A673 (cell line): ENCODE measurements around the gene COQ10A. TPM values are rescaled to one million over a fixed set of nuclear protein-coding genes. Genes with fewer than 3 reads are reported as not detected.

Source experiments
- BruUV-seq: library from RNA; stranded (reverse); fragments of 400-500 nt; replicated peaks from 2 replicates; lab custom pipeline; 2021; lab: Mats Ljungman, UMichigan
- CTCF ChIA-PET: fragments of 300-600 bp; sonication (Branson Sonifier 250); formaldehyde crosslinking; loops from one replicate; lab custom pipeline; 2022; ENCODE audit warnings: antibody characterized with exemption; lab: Charles Lee
- POLR2A ChIA-PET: fragments of 300-600 bp; sonication (Branson Sonifier 250); formaldehyde crosslinking; loops from one replicate; lab custom pipeline; 2022; ENCODE audit warnings: antibody characterized with exemption; ENCODE audit not compliant: low non-redundant PET; lab: Charles Lee
- DNase-seq: peaks from one replicate; pipeline ENCODE4 v3.0.0-alpha.2; 2015; ENCODE audit warnings: low spot score
- H3K27ac ChIP-seq: fragments of 200-600 bp; sonication (generic); 2 replicates; pipeline ENCODE4 v1.5.1; 2016; ENCODE audit warnings: mixed run types, low read depth, mild to moderate bottlenecking, mixed read lengths, antibody characterized with exemption, low read length; ENCODE audit not compliant: poor library complexity, severe bottlenecking
- H3K27me3 ChIP-seq: fragments of 200-600 bp; sonication (generic); replicated peaks from 2 replicates; pipeline ENCODE4 v1.6.1; 2017; ENCODE audit warnings: mixed run types, low read depth, mild to moderate bottlenecking, mixed read lengths, antibody characterized with exemption, low read length; ENCODE audit not compliant: insufficient read depth, poor library complexity
- H3K36me3 ChIP-seq: fragments of 200-600 bp; sonication (generic); 2 replicates; pipeline ENCODE4 v1.6.1; 2016; ENCODE audit warnings: mixed run types, mild to moderate bottlenecking, mixed read lengths, antibody characterized with exemption, low read length; ENCODE audit not compliant: insufficient read depth, poor library complexity, severe bottlenecking
- H3K4me1 ChIP-seq: fragments of 200-600 bp; sonication (generic); 2 replicates; pipeline ENCODE4 v1.6.1; 2017; ENCODE audit warnings: mixed run types, mild to moderate bottlenecking, mixed read lengths, antibody characterized with exemption, low read length; ENCODE audit not compliant: insufficient read depth, poor library complexity, severe bottlenecking
- H3K4me3 ChIP-seq: fragments of 200-600 bp; sonication (generic); 2 replicates; pipeline ENCODE4 v1.5.1; 2016; ENCODE audit warnings: low read depth, mixed run types, mild to moderate bottlenecking, mixed read lengths, low read length; ENCODE audit not compliant: poor library complexity, severe bottlenecking
- H3K9me3 ChIP-seq: fragments of 200-600 bp; sonication (generic); 2 replicates; pipeline ENCODE4 v1.6.1; 2016; ENCODE audit warnings: mixed run types, low read depth, mild to moderate bottlenecking, mixed read lengths, antibody characterized with exemption, low read length; ENCODE audit not compliant: poor library complexity, severe bottlenecking
- CTCF ChIP-seq: fragments of 300-800, 200-600 bp; sonication (generic); conservative IDR thresholded peaks from 2 replicates; pipeline ENCODE4 v1.5.1; 2017; ENCODE audit warnings: low read depth, mild to moderate bottlenecking, antibody characterized with exemption, low read length, moderate library complexity, mixed read lengths
- EZH2 ChIP-seq: fragments of 200-600 bp; sonication (generic); IDR thresholded peaks from 2 replicates; pipeline ENCODE4 v1.6.1; 2017; ENCODE audit warnings: borderline replicate concordance, low read depth, mild to moderate bottlenecking, mixed read lengths, antibody characterized with exemption, low read length; ENCODE audit not compliant: poor library complexity, severe bottlenecking
- intact Hi-C: fragments of 100-400 bp; cut with micrococcal nuclease; formaldehyde crosslinking; loops from one replicate; pipeline ENCODE4 v1.10.0; 2022; ENCODE audit not compliant: unreplicated experiment
- total RNA-seq: library from RNA; stranded (reverse); gene quantifications from 2 replicates; pipeline ENCODE4 v1.2.3, GENCODE V29; 2021

The COQ10A gene
- total RNA-seq, 1 experiment from 2014 or later, result 13.6 TPM

GRCh38 chr12:56311003-56311402 is 44.3 kb downstream of the COQ10A start:
- TF ChIP-seq EZH2, result no peak
- TF ChIP-seq CTCF, result no peak
- POLR2A ChIA-PET, result no interaction called here
- H3K9me3 ChIP-seq, result no peaks in the 10 kb centered on the region
- CTCF ChIA-PET, result no interaction called here
- peaks cover 8% of the 10 kb centered on the region for H3K4me1 ChIP-seq
- TSS peak; percentile 4 for BruUV-seq
- intact Hi-C loops, result no loop called here
- no peaks in the 10 kb centered on the region for H3K27me3 ChIP-seq
- no peak overlapping the region for H3K27ac ChIP-seq
- DNase-seq, result no peak
- H3K36me3 ChIP-seq, result peaks cover 27% of the 10 kb centered on the region
- H3K4me3 ChIP-seq, result no peak overlapping the region

GRCh38 chr12:56315249-56315621 is 48.5 kb downstream of the COQ10A start:
- intact Hi-C loops, result loop anchor here (5.0 kb wide), 1 partner anchor 147 kb away; no protein-coding TSS in a partner anchor
- peak overlapping the region; percentile 93 for H3K27ac ChIP-seq
- BruUV-seq, result TSS peak; percentile 61
- peaks cover 8% of the 10 kb centered on the region for H3K4me1 ChIP-seq
- CTCF ChIA-PET, result interaction anchor here (0.8 to 1.4 kb wide), 4 partner anchors 44 to 321 kb away, joined by 3 to 14 read pairs (median 4); partner anchors contain the start of gene STAT2
- no peak for TF ChIP-seq CTCF
- no peak for TF ChIP-seq EZH2
- peaks cover 30% of the 10 kb centered on the region for H3K36me3 ChIP-seq
- peak overlapping the region; percentile 70 for H3K4me3 ChIP-seq
- H3K9me3 ChIP-seq, result no peaks in the 10 kb centered on the region
- POLR2A ChIA-PET, result interaction anchor here (0.6 to 1.0 kb wide), 3 partner anchors 44 to 166 kb away, joined by 4 to 8 read pairs (median 7); partner anchors contain the start of gene STAT2
- no peaks in the 10 kb centered on the region for H3K27me3 ChIP-seq
- DNase-seq, result peak; percentile 15

GRCh38 chr12:56315622-56316473 is 49.1 kb downstream of the COQ10A start, which contains the start of gene CNPY2:
TSS of gene CNPY2 (minus strand) at chr12:56315988. CDS start at chr12:56315217, 771 bp downstream.
- peak; percentile 98 for DNase-seq
- TF ChIP-seq CTCF, result no peak
- TF ChIP-seq EZH2, result no peak
- H3K4me3 ChIP-seq, result peak within 1 kb of the TSS; percentile 70
- no TSS peak for BruUV-seq
- H3K4me1 ChIP-seq, result peaks cover 8% of the 10 kb centered on the region
- POLR2A ChIA-PET, result interaction anchor here (0.6 to 1.0 kb wide), 3 partner anchors 44 to 165 kb away, joined by 4 to 8 read pairs (median 7); partner anchors contain the start of gene STAT2
- peak within 1 kb of the TSS; percentile 93 for H3K27ac ChIP-seq
- CTCF ChIA-PET, result interaction anchor here (0.8 to 1.4 kb wide), 5 partner anchors 44 to 321 kb away, joined by 3 to 14 read pairs (median 4); partner anchors contain the start of genes COQ10A and STAT2
- peaks cover 24% of the 10 kb centered on the region for H3K36me3 ChIP-seq
- H3K9me3 ChIP-seq, result no peaks in the 10 kb centered on the region
- no peaks in the 10 kb centered on the region for H3K27me3 ChIP-seq
- intact Hi-C loops, result loop anchor here (5.0 kb wide), 1 partner anchor 146 kb away; no protein-coding TSS in a partner anchor
